SK-N-SH (cell line): ENCODE data around the gene TMUB1. TPM values are rescaled to one million over a fixed set of nuclear protein-coding genes. Genes with fewer than 3 reads are reported as not detected.

Experiments
- CTCF ChIA-PET: fragments of 300-600, 350-600 bp; formaldehyde crosslinking; extraction: SDS; loops from one replicate; lab custom pipeline; 2021; lab: Yijun Ruan, JAX
- POLR2A ChIA-PET: fragments of 350-600 bp; sonication (Branson Sonifier 250); formaldehyde crosslinking; extraction: SDS; loops from one replicate; lab custom pipeline; 2020; ENCODE audit warnings: antibody characterized with exemption, inconsistent platforms; lab: Yijun Ruan, JAX
- DNase-seq: peaks from one replicate; pipeline ENCODE4 v3.0.0; 2012
- H2AFZ ChIP-seq: fragments of 200-600 bp; sonication (generic); 2 replicates; pipeline ENCODE4 v1.8.1; 2016; ENCODE audit warnings: antibody characterized with exemption, mild to moderate bottlenecking, low read depth
- H3F3A ChIP-seq: fragments of 200-600 bp; sonication (generic); replicated peaks from 2 replicates; pipeline ENCODE3; 2016; ENCODE audit warnings: antibody characterized with exemption, mild to moderate bottlenecking; ENCODE audit not compliant: insufficient read depth
- H3K27ac ChIP-seq, 2 experiments: fragments of 200-500 bp in 1 of 2; fragments of 200-600 bp in 1 of 2; sonication (Bioruptor generic) in 1 of 2; sonication (generic), shearing (Covaris generic) in 1 of 2; 2 replicates each; pipeline versions ENCODE4 v1.5.1 to v1.6.1; 2014 to 2016; ENCODE audit warnings: low read depth in 2 of 2, inconsistent platforms in 1 of 2, low read length in 1 of 2, mild to moderate bottlenecking in 1 of 2, mixed read lengths in 1 of 2
- H3K27me3 ChIP-seq: fragments of 200-600 bp; sonication (generic), shearing (Covaris generic); 2 replicates; pipeline ENCODE4 v1.6.1; 2016; ENCODE audit warnings: mixed run types; ENCODE audit not compliant: insufficient read depth
- H3K36me3 ChIP-seq, 2 experiments: fragments of 200-500 bp in 1 of 2; fragments of 200-600 bp in 1 of 2; sonication (Bioruptor generic) in 1 of 2; sonication (generic) in 1 of 2; replicated peaks in 1 of 2; 2 replicates each; pipeline versions ENCODE3 to v1.5.1; 2014 to 2016; ENCODE audit warnings: low read length in 1 of 2, mild to moderate bottlenecking in 1 of 2; ENCODE audit not compliant: insufficient read depth in 2 of 2, control insufficient read depth in 1 of 2
- H3K4me1 ChIP-seq, 2 experiments: fragments of 200-500 bp in 1 of 2; fragments of 200-600 bp in 1 of 2; sonication (Bioruptor generic) in 1 of 2; sonication (generic), shearing (Covaris generic) in 1 of 2; 2 replicates each; pipeline versions ENCODE4 v1.5.1 to v1.6.1; 2014 to 2016; ENCODE audit warnings: low read depth in 1 of 2, low read length in 1 of 2, mixed run types in 1 of 2; ENCODE audit not compliant: insufficient read depth in 2 of 2, control insufficient read depth in 1 of 2
- H3K4me2 ChIP-seq: fragments of 200-600 bp; sonication (generic), shearing (Covaris generic); 2 replicates; pipeline ENCODE4 v1.6.1; 2017; ENCODE audit warnings: mixed run types
- H3K4me3 ChIP-seq, 2 experiments: fragments of 200-500 bp in 1 of 2; fragments of 200-600 bp in 1 of 2; sonication (Bioruptor generic) in 1 of 2; sonication (generic), shearing (Covaris generic) in 1 of 2; 2 replicates each; pipeline versions ENCODE4 v1.5.1 to v1.8.1; 2014 to 2016; ENCODE audit warnings: low read depth in 2 of 2, inconsistent platforms in 1 of 2, low read length in 1 of 2, mild to moderate bottlenecking in 1 of 2, mixed read lengths in 1 of 2, moderate library complexity in 1 of 2
- H3K79me2 ChIP-seq: fragments of 200-600 bp; sonication (generic); 2 replicates; pipeline ENCODE4 v1.8.1; 2017; ENCODE audit warnings: mild to moderate bottlenecking; ENCODE audit not compliant: insufficient read depth
- H3K9ac ChIP-seq: fragments of 200-600 bp; sonication (generic); 2 replicates; pipeline ENCODE4 v1.6.1; 2017; ENCODE audit warnings: mixed run types
- H3K9me2 ChIP-seq: fragments of 200-600 bp; sonication (generic); 2 replicates; pipeline ENCODE4 v1.6.1; 2017; ENCODE audit warnings: mixed run types
- H3K9me3 ChIP-seq: fragments of 200-600 bp; sonication (generic); 2 replicates; pipeline ENCODE4 v1.6.1; 2017; ENCODE audit warnings: mixed run types, mild to moderate bottlenecking, moderate library complexity
- H4K20me1 ChIP-seq: fragments of 200-600 bp; sonication (generic); 2 replicates; pipeline ENCODE4 v1.6.1; 2017; ENCODE audit warnings: mild to moderate bottlenecking, mixed run types; ENCODE audit not compliant: insufficient read depth
- CTCF ChIP-seq: fragments of 200-600 bp; sonication (generic); IDR thresholded peaks from 2 replicates; pipeline ENCODE4 v1.6.1; 2017; ENCODE audit warnings: antibody characterized with exemption, mild to moderate bottlenecking, moderate library complexity
- EZH2phosphoT487 ChIP-seq: fragments of 200-600 bp; sonication (generic); IDR thresholded peaks from 2 replicates; pipeline ENCODE4 v1.6.1; 2017; ENCODE audit warnings: low read depth, mixed run types, mild to moderate bottlenecking, antibody characterized with exemption, moderate library complexity, borderline replicate concordance
- GABPA ChIP-seq: IDR thresholded peaks from 2 replicates; pipeline ENCODE4 v1.4.0; 2012; ENCODE audit warnings: low read depth, mild to moderate bottlenecking
- JUND ChIP-seq: IDR thresholded peaks from 2 replicates; pipeline ENCODE4 v1.4.0; 2012
- MXI1 ChIP-seq: IDR thresholded peaks from 2 replicates; pipeline ENCODE4 v1.6.1; 2012; ENCODE audit warnings: mild to moderate bottlenecking, low read depth, low read length, improper control_type of control experiment
- POLR2AphosphoS5 ChIP-seq: IDR thresholded peaks from 2 replicates; pipeline ENCODE4 v1.6.1; 2012; ENCODE audit warnings: low read depth, low read length
- REST ChIP-seq: IDR thresholded peaks from 2 replicates; pipeline ENCODE4 v1.6.1; 2012; ENCODE audit warnings: mild to moderate bottlenecking, low read depth, low read length, moderate library complexity
- SIN3A ChIP-seq: IDR thresholded peaks from 2 replicates; pipeline ENCODE4 v1.6.1; 2012; ENCODE audit warnings: low read depth, mild to moderate bottlenecking, low read length, moderate library complexity, borderline replicate concordance
- TCF12 ChIP-seq: IDR thresholded peaks from 2 replicates; pipeline ENCODE4 v1.4.0; 2012
- TEAD4 ChIP-seq: IDR thresholded peaks from 2 replicates; pipeline ENCODE4 v1.4.0; 2012; ENCODE audit warnings: mild to moderate bottlenecking, borderline replicate concordance; ENCODE audit not compliant: insufficient read depth
- USF1 ChIP-seq: IDR thresholded peaks from 2 replicates; pipeline ENCODE4 v1.4.0; 2012; ENCODE audit warnings: low read depth, borderline replicate concordance
- USF2 ChIP-seq: fragments of 150-350 bp; IDR thresholded peaks from 2 replicates; pipeline ENCODE4 v1.6.1; 2017; ENCODE audit warnings: antibody characterized with exemption, low read length, low read depth, borderline replicate concordance
- WGBS: methylation state at CpG from one replicate; pipeline ENCODE4 v1.1.6; 2017; ENCODE audit warnings: low lambda C conversion rate; 5-methylcytosine and 5-hydroxymethylcytosine counted together
- polyA plus RNA-seq, 3 experiments: library from polyadenylated mRNA; depleted of rRNA; stranded (reverse); fragments of >200 nt; gene quantifications; 2 replicates each; pipeline ENCODE4 v1.2.3, GENCODE V29; 2012

The TMUB1 gene
- polyA plus RNA-seq, 1 of the 3 experiments (the other 2 are of a cell fraction), result 60.6 TPM

GRCh38 chr7:151125470-151125845 lies 42.2 kb upstream of the TMUB1 start:
- no peak overlapping the region for H3K27ac ChIP-seq
- H3K27me3 ChIP-seq, result no peaks in the 10 kb centered on the region
- H3K9me3 ChIP-seq, result no peaks in the 10 kb centered on the region
- WGBS, result 96% methylated on average over 19 of the region's 22 CpGs
- peaks cover 0 to 7% of the 10 kb centered on the region in 2 experiments; a peak in 1 of 4 replicates for H3K4me1 ChIP-seq
- TF ChIP-seq USF1, result no peak
- no peak for TF ChIP-seq EZH2phosphoT487
- no peak for TF ChIP-seq POLR2AphosphoS5
- TF ChIP-seq GABPA, result no peak
- TF ChIP-seq USF2, result no peak
- TF ChIP-seq TCF12, result no peak
- no peak for TF ChIP-seq TEAD4
- no peak for TF ChIP-seq CTCF
- TF ChIP-seq SIN3A, result no peak
- H3F3A ChIP-seq, result peaks cover 4% of the 10 kb centered on the region
- H3K36me3 ChIP-seq, result peaks cover 28 to 82% of the 10 kb centered on the region in 2 experiments
- no peaks in the 10 kb centered on the region for H3K9me2 ChIP-seq
- ChIA-PET POLR2A (no interaction called here), CTCF (interaction anchor here (0.8 to 18.0 kb wide), 10 partner anchors 15 to 119 kb away, joined by 4 to 243 read pairs (median 10); partner anchors contain the start of gene GBX1)
- H3K9ac ChIP-seq, result no peak overlapping the region
- no peak overlapping the region for H3K4me3 ChIP-seq
- no peak overlapping the region for H2AFZ ChIP-seq
- H3K79me2 ChIP-seq, result peaks cover 18% of the 10 kb centered on the region; the same call in 1 of the 2 replicates
- DNase-seq, result no peak
- no peak overlapping the region for H3K4me2 ChIP-seq
- H4K20me1 ChIP-seq, result peaks cover 24% of the 10 kb centered on the region

- ChIA-PET CTCF (interaction anchor here (0.8 to 18.0 kb wide), 44 partner anchors 9 to 1210 kb away, joined by 3 to 243 read pairs (median 6); partner anchors contain the start of genes ABCF2, AGAP3, CHPF2 and GBX1), POLR2A (no interaction called here)
- no peaks in the 10 kb centered on the region for H3K9me2 ChIP-seq
- peaks cover 0 to 2% of the 10 kb centered on the region in 2 experiments; a peak in 1 of 4 replicates for H3K4me1 ChIP-seq
- H3K9ac ChIP-seq, result no peak overlapping the region
- no peak overlapping the region for H3K4me2 ChIP-seq
- peaks cover 4% of the 10 kb centered on the region for H3F3A ChIP-seq
- no peaks in the 10 kb centered on the region for H3K27me3 ChIP-seq
- H3K9me3 ChIP-seq, result no peaks in the 10 kb centered on the region
- no peak for DNase-seq
- TF ChIP-seq GABPA (no peak), MXI1 (no peak), USF1 (no peak), REST (no peak), JUND (no peak), TEAD4 (no peak)
- H2AFZ ChIP-seq, result no peak overlapping the region
- H3K27ac ChIP-seq, result no peak overlapping the region
- peaks cover 23 to 82% of the 10 kb centered on the region in 2 experiments for H3K36me3 ChIP-seq
- no peak overlapping the region for H3K4me3 ChIP-seq
- H4K20me1 ChIP-seq, result peaks cover 24% of the 10 kb centered on the region
- WGBS, result 93% methylated on average over 13 of the region's 14 CpGs
- H3K79me2 ChIP-seq, result peaks cover 18% of the 10 kb centered on the region; the same call in 1 of the 2 replicates
These were observed 41.7 kb upstream of the TMUB1 start for GRCh38 chr7:151124899-151125399.
